PC-9 (cell line): ENCODE data around the gene ITGAX. TPM values are rescaled to one million over a fixed set of nuclear protein-coding genes. Genes with fewer than 3 reads are reported as not detected.

Experiments
- BruUV-seq: library from RNA; stranded (reverse); fragments of 400-500 nt; replicated peaks from 2 replicates; lab custom pipeline; 2021; lab: Mats Ljungman, UMichigan
- CTCF ChIA-PET: fragments of 300-600 bp; sonication (Branson Sonifier 250); formaldehyde crosslinking; loops from one replicate; lab custom pipeline; 2022; ENCODE audit warnings: antibody characterized with exemption; lab: Charles Lee
- POLR2A ChIA-PET: fragments of 300-600 bp; sonication (Branson Sonifier 250); formaldehyde crosslinking; loops from one replicate; lab custom pipeline; 2022; ENCODE audit warnings: antibody characterized with exemption; ENCODE audit not compliant: unreplicated experiment; lab: Charles Lee
- DNase-seq, 2 experiments: peaks; one replicate each; pipeline versions ENCODE4 v3.0.0 to v3.0.0-alpha.2; 2015 to 2022; ENCODE audit warnings: mixed read lengths in 1 of 2
- H2AFZ ChIP-seq: fragments of 200-600 bp; sonication (generic); 2 replicates; pipeline ENCODE4 v1.8.1; 2017; ENCODE audit warnings: antibody characterized with exemption
- H3F3A ChIP-seq: fragments of 200-600 bp; sonication (generic); 2 replicates; pipeline ENCODE4 v1.8.1; 2017; ENCODE audit warnings: antibody characterized with exemption, mild to moderate bottlenecking, low read depth; ENCODE audit not compliant: insufficient read depth
- H3K27ac ChIP-seq: fragments of 200-600 bp; sonication (generic); 2 replicates; pipeline ENCODE4 v1.6.1; 2016; ENCODE audit warnings: mixed run types
- H3K27me3 ChIP-seq: fragments of 200-600 bp; sonication (generic); 2 replicates; pipeline ENCODE4 v1.6.1; 2016; ENCODE audit warnings: low read depth, mixed run types; ENCODE audit not compliant: insufficient read depth
- H3K36me3 ChIP-seq: fragments of 200-600 bp; sonication (generic); 2 replicates; pipeline ENCODE4 v1.6.1; 2016; ENCODE audit warnings: low read depth, mixed run types
- H3K4me1 ChIP-seq: fragments of 200-600 bp; sonication (generic); replicated peaks from 2 replicates; pipeline ENCODE4 v1.6.1; 2016; ENCODE audit warnings: mixed run types; ENCODE audit not compliant: insufficient read depth
- H3K4me2 ChIP-seq: fragments of 200-600 bp; sonication (generic); 2 replicates; pipeline ENCODE4 v1.6.1; 2017; ENCODE audit warnings: mixed run types
- H3K4me3 ChIP-seq: fragments of 200-600 bp; sonication (generic); 2 replicates; pipeline ENCODE4 v1.6.1; 2016; ENCODE audit warnings: mixed run types
- H3K79me2 ChIP-seq: fragments of 200-600 bp; sonication (generic); 2 replicates; pipeline ENCODE4 v1.6.1; 2017; ENCODE audit warnings: low read depth, mixed run types
- H3K9me2 ChIP-seq: fragments of 200-600 bp; sonication (generic); 2 replicates; pipeline ENCODE4 v1.8.1; 2017; ENCODE audit warnings: mild to moderate bottlenecking; ENCODE audit not compliant: insufficient read depth
- H3K9me3 ChIP-seq: fragments of 200-600 bp; sonication (generic); 2 replicates; pipeline ENCODE4 v1.8.1; 2016; ENCODE audit warnings: low read depth; ENCODE audit not compliant: insufficient read depth
- H4K20me1 ChIP-seq: fragments of 200-600 bp; sonication (generic); 2 replicates; pipeline ENCODE4 v1.8.1; 2017; ENCODE audit not compliant: insufficient read depth
- EZH2 ChIP-seq: fragments of 200-600 bp; sonication (generic); IDR thresholded peaks from 2 replicates; pipeline ENCODE4 v1.8.0; 2017; ENCODE audit warnings: antibody characterized with exemption, low read depth
- intact Hi-C: fragments of 100-400 bp; cut with micrococcal nuclease; formaldehyde crosslinking; loops from one replicate; pipeline ENCODE4 v1.10.0; 2022; ENCODE audit not compliant: unreplicated experiment
- total RNA-seq: library from RNA; stranded (reverse); gene quantifications from 2 replicates; pipeline ENCODE4 v1.2.3, GENCODE V29; 2021
- TF ChIP-seq, protein P1 (sequence below): fragments of 200-600 bp; sonication (generic); conservative IDR thresholded peaks from 2 replicates; pipeline ENCODE4 v1.6.1; 2017; ENCODE audit warnings: mixed run types, antibody characterized with exemption, mild to moderate bottlenecking, moderate library complexity

ITGAX gene
- total RNA-seq, 1 experiment from 2014 or later: 1.1 TPM

DNA sequence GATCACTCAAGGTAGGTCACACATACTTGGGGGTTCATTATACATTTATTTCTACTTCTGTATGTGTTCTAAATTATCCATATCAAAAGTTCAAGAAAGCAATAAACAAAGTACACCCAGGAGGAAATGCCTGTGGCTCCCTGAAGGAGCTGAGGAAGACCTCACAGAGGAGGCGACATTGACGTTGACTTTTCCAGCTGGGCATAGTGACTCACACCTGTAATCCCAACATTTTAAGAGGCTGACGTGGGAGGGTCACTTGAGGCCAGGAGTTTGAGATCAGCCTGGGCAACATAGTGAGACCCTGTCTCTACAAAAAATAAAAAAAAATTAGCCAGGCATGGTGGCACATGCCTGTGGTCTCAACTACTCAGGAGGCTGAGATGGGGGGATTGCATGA lies 54.5 kb downstream of the ITGAX start:
- Histone ChIP-seq H3K9me2 (no peaks in the 10 kb centered on the region), H3K4me3 (no peak overlapping the region), H2AFZ (no peak overlapping the region), H3K4me2 (no peak overlapping the region), H3K79me2 (peaks cover under 1% of the 10 kb centered on the region; the same call in 1 of the 2 replicates), H3K9me3 (no peaks in the 10 kb centered on the region), H3K36me3 (no peaks in the 10 kb centered on the region), H4K20me1 (no peaks in the 10 kb centered on the region), H3K27me3 (peaks cover 12% of the 10 kb centered on the region; the same call in 1 of the 2 replicates), H3F3A (no peaks in the 10 kb centered on the region), H3K27ac (no peak overlapping the region), H3K4me1 (no peaks in the 10 kb centered on the region)
- DNase-seq: peak; percentile 18 to 54
- TF ChIP-seq, protein P1, sequence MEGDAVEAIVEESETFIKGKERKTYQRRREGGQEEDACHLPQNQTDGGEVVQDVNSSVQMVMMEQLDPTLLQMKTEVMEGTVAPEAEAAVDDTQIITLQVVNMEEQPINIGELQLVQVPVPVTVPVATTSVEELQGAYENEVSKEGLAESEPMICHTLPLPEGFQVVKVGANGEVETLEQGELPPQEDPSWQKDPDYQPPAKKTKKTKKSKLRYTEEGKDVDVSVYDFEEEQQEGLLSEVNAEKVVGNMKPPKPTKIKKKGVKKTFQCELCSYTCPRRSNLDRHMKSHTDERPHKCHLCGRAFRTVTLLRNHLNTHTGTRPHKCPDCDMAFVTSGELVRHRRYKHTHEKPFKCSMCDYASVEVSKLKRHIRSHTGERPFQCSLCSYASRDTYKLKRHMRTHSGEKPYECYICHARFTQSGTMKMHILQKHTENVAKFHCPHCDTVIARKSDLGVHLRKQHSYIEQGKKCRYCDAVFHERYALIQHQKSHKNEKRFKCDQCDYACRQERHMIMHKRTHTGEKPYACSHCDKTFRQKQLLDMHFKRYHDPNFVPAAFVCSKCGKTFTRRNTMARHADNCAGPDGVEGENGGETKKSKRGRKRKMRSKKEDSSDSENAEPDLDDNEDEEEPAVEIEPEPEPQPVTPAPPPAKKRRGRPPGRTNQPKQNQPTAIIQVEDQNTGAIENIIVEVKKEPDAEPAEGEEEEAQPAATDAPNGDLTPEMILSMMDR: no peak
- no peak for TF ChIP-seq EZH2
- ChIA-PET CTCF (interaction anchor here (0.9 kb wide), 1 partner anchor 17 kb away, joined by 5 read pairs; no protein-coding TSS in a partner anchor), POLR2A (interaction anchor here (0.6 to 0.7 kb wide), 2 partner anchors 229 to 300 kb away, joined by 3 to 8 read pairs; no protein-coding TSS in a partner anchor)
- no TSS peak for BruUV-seq
- intact Hi-C loops: no loop called here

DNA sequence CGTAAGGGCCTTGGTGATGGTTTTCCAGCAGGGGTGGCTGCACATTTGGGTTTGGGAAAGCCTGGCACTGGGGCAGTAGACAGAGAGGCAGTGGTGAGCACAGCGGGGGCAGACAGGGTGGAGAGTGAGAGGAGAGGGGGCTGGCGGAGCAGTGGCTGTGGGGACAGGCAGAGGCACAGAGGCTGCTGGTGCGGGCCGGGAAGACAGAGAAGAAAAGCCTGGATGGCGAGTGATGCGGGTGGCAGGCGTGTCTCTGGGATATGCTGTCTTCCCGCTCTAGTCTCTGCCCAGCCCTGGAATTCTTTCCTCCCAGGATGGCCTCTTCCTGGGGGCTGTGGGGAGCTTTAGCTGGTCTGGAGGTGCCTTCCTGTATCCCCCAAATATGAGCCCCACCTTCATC lies 55.1 kb downstream of the ITGAX start:
- no peak overlapping the region for H3K4me3 ChIP-seq
- H3K4me1 ChIP-seq: no peaks in the 10 kb centered on the region
- POLR2A ChIA-PET: interaction anchor here (0.6 to 0.7 kb wide), 3 partner anchors 49 to 301 kb away, joined by 3 to 8 read pairs (median 4); no protein-coding TSS in a partner anchor
- H3K9me2 ChIP-seq: no peaks in the 10 kb centered on the region
- no peak for TF ChIP-seq EZH2
- TF ChIP-seq, protein P1: no peak
- DNase-seq: no peak
- no peaks in the 10 kb centered on the region for H3F3A ChIP-seq
- no peak overlapping the region for H3K4me2 ChIP-seq
- H4K20me1 ChIP-seq: no peaks in the 10 kb centered on the region
- no TSS peak for BruUV-seq
- H3K27me3 ChIP-seq: peaks cover 19% of the 10 kb centered on the region; the same call in 1 of the 2 replicates
- intact Hi-C loops: no loop called here
- no peaks in the 10 kb centered on the region for H3K79me2 ChIP-seq
- H3K36me3 ChIP-seq: no peaks in the 10 kb centered on the region
- no peak overlapping the region for H3K27ac ChIP-seq
- no peaks in the 10 kb centered on the region for H3K9me3 ChIP-seq
- CTCF ChIA-PET: interaction anchor here (0.6 kb wide), 1 partner anchor 900 kb away, joined by 10 read pairs; no protein-coding TSS in a partner anchor
- no peak overlapping the region for H2AFZ ChIP-seq

DNA sequence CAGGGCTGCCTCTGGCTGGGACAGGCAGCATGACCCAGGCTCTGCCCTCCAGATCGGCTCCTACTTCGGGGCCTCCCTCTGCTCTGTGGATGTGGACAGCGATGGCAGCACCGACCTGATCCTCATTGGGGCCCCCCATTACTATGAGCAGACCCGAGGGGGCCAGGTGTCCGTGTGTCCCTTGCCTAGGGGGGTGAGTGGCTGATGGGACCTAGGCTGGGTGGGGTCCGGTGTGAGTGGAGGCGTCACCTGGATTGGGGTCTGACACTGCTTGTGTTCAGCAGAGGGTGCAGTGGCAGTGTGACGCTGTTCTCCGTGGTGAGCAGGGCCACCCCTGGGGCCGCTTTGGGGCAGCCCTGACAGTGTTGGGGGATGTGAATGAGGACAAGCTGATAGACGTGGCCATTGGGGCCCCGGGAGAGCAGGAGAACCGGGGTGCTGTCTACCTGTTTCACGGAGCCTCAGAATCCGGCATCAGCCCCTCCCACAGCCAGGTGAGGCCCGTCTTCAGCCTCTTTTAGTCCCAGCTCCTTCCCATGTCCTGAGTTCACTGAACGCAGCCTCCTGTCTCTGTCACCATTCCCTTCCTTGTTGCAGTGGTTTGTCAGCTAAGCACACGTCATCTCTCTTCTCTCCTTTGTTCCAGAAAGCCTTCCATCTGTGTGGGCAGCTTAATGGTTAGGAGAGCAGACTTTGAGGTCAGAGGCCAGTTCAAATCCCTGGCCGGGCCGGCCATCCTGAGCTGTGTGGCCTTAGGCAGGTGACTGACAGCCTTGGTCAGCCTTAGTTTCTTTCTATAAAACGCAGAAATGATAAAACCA lies 56.3 kb downstream of the ITGAX start:
- Histone ChIP-seq H3F3A (no peaks in the 10 kb centered on the region), H3K9me2 (no peaks in the 10 kb centered on the region), H2AFZ (no peak overlapping the region), H3K36me3 (no peaks in the 10 kb centered on the region), H4K20me1 (no peaks in the 10 kb centered on the region), H3K4me1 (no peaks in the 10 kb centered on the region), H3K9me3 (no peaks in the 10 kb centered on the region), H3K27me3 (peaks cover 22% of the 10 kb centered on the region; the same call in 1 of the 2 replicates), H3K27ac (no peak overlapping the region), H3K4me2 (no peak overlapping the region), H3K4me3 (no peak overlapping the region), H3K79me2 (no peaks in the 10 kb centered on the region)
- ChIA-PET POLR2A (no interaction called here), CTCF (interaction anchor here (0.5 to 0.6 kb wide), 2 partner anchors 25 to 200 kb away, joined by 6 to 7 read pairs; no protein-coding TSS in a partner anchor)
- no peak for TF ChIP-seq EZH2
- TF ChIP-seq, protein P1: no peak
- intact Hi-C loops: no loop called here
- BruUV-seq: no TSS peak
- no peak for DNase-seq
